Neural progenitor cell (in vitro differentiated cells): ENCODE results near the gene PSMA1.

Experiments
- CTCF ChIP-seq: fragments of 200-600 bp; sonication (generic); IDR thresholded peaks from 2 replicates; pipeline ENCODE4 v1.5.1; 2017; ENCODE audit warnings: antibody characterized with exemption, mild to moderate bottlenecking
- EZH2 ChIP-seq: fragments of 200-600 bp; sonication (generic); IDR thresholded peaks from 2 replicates; pipeline ENCODE4 v1.6.1; 2017; ENCODE audit warnings: antibody characterized with exemption, mild to moderate bottlenecking, moderate library complexity
- EZH2phosphoT487 ChIP-seq: fragments of 200-600 bp; sonication (generic); IDR thresholded peaks from 2 replicates; pipeline ENCODE4 v1.6.1; 2017; ENCODE audit warnings: antibody characterized with exemption

GRCh38 chr11:14503023-14503422 is 17.2 kb downstream of the PSMA1 start:
- TF ChIP-seq CTCF (no peak), EZH2 (no peak), EZH2phosphoT487 (no peak)
